Effector memory CD8-positive, alpha-beta T cell (primary cell): Measurements from ENCODE around the gene CD48.
A peak's percentile ranks its signal among the peaks of the same experiment; 100 is the strongest.
"Not testable (repeated sequence)": the region's sequence is repeated elsewhere in the genome, so short reads cannot be mapped to it uniquely, and the experiment has no call there.

ENCODE experiments used
- ATAC-seq: fragments of 150-1000 bp; cut with Tn5 transposase; replicated peaks from 2 replicates; pipeline ENCODE4 v1.10.0; 2021; ENCODE audit warnings: mild to moderate bottlenecking, moderate library complexity
- DNase-seq, 3 experiments: peaks; one replicate each; pipeline ENCODE4 v3.0.0; 2021
- H3K27ac Mint-ChIP-seq, 2 donors: one replicate each; pipeline ENCODE4 v1.8.0; 2022; ENCODE audit warnings: mild to moderate bottlenecking in 2 of 2, mixed read lengths in 2 of 2, moderate library complexity in 2 of 2
- H3K27me3 Mint-ChIP-seq, 2 donors: one replicate each; pipeline ENCODE4 v1.8.0; 2022; ENCODE audit warnings: mixed read lengths in 2 of 2
- H3K36me3 Mint-ChIP-seq: one replicate; pipeline ENCODE4 v1.8.0; 2022; ENCODE audit warnings: mild to moderate bottlenecking, moderate library complexity, mixed read lengths; ENCODE audit not compliant: insufficient read depth
- H3K4me1 Mint-ChIP-seq, 2 donors: one replicate each; pipeline ENCODE4 v1.8.0; 2022; ENCODE audit warnings: low read depth in 2 of 2, mixed read lengths in 2 of 2
- H3K4me3 Mint-ChIP-seq, 2 donors: one replicate each; pipeline ENCODE4 v1.8.0; 2022; ENCODE audit warnings: mild to moderate bottlenecking in 2 of 2, mixed read lengths in 2 of 2, moderate library complexity in 2 of 2
- H3K9me3 Mint-ChIP-seq, 2 donors: one replicate each; pipeline ENCODE4 v1.8.0; 2022; ENCODE audit warnings: mixed read lengths in 2 of 2

Gene CD48

DNA sequence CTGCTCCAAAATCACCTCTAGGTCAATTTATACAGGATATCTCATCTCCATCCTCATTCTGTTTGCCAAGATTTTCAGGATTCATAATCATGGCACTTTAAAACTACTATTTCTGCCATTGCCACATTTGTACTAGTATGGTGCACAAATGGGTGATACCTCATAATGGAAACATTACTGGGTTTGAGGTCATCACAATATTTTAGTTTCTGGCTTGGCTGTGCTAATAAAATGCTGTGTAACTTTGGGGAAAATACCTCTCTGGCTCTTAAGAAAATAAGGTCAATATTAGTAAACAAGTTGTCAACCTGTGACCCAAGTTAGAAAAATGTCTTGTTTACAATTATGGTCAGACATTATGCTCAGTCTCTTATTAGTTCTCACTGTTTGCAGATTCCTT is 22.7 kb upstream of the CD48 start:
- peaks cover 0 to 15% of the 10 kb centered on the region in 2 donors for H3K9me3 Mint-ChIP-seq
- peak overlapping the region; percentile 31 to 59 for H3K4me3 Mint-ChIP-seq
- peaks cover 37 to 40% of the 10 kb centered on the region in 2 donors for H3K4me1 Mint-ChIP-seq
- DNase-seq (no peak), ATAC-seq (no peak)
- H3K27me3 Mint-ChIP-seq, result no peaks in the 10 kb centered on the region
- peak overlapping the region; percentile 0 to 86 for H3K27ac Mint-ChIP-seq
- peaks cover 7% of the 10 kb centered on the region for H3K36me3 Mint-ChIP-seq

DNA sequence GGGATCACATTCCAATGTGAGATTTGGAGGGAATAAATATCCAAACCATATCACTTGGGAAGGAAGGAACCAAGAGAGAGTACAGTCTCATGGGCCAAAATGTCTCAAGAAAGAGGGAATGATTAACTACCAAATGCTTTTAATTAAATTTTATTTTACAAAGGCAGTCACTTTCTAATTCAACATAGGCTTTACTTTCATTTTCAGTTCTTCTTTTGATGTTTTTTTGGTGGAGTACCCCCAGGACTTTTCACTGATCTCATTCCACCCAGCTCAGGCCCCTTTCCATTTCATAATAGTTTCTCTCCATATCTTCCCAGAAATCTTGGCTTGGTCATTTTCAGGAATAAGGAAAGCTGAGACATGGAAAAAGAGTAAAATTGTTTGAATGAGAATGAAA is 22.3 kb upstream of the CD48 start:
- no peak for DNase-seq
- no peak for ATAC-seq
- Mint-ChIP-seq H3K4me3 (peak overlapping the region; percentile 31 to 59), H3K27ac (peak overlapping the region; percentile 0 to 86), H3K4me1 (peaks cover 36 to 40% of the 10 kb centered on the region in 2 donors), H3K36me3 (peaks cover 7% of the 10 kb centered on the region), H3K27me3 (no peaks in the 10 kb centered on the region), H3K9me3 (peaks cover 0 to 15% of the 10 kb centered on the region in 2 donors)

DNA sequence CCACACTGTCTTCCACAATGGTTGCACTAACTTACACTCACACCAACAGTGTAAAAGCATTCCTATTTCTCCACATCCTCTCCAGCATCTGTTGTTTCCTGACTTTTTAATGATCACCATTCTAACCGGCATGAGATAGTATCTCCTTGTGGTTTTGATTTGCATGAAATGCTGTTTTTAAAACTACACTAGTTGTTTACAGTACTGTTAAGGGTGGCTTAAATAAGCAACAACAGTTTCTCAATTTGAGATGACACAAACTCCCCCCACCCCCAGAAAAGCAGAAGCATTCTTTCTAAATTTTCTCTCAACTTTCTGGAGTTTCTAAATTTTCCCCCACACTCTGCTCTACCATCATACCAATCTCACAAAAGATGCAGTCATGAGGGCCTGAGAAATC is 20.4 kb upstream of the CD48 start:
- H3K27ac Mint-ChIP-seq, result peak overlapping the region; percentile 0 to 86
- no peaks in the 10 kb centered on the region for H3K27me3 Mint-ChIP-seq

DNA sequence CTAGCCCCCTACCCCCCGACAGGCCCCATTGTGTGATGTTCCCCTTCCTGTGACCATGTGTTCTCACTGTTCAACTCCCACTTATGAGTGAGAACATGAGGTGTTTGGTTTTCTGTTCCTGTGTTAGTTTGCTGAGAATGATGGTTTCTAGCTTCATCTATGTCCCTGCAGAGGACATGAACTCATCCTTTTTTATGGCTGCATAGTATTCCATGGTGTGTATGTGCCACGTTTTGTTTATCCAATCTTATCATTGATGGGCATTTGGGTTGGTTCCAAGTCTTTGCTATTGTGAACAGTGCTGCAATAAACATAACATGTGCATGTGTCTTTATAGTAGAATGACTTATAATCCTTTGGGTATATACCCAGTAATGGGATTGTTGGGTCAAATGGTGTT is 19.9 kb upstream of the CD48 start:
- DNase-seq, H3K36me3 Mint-ChIP-seq, H3K27me3 Mint-ChIP-seq, ATAC-seq, H3K9me3 Mint-ChIP-seq: not testable (repeated sequence)
- peak overlapping the region in 1 of 2 donors; percentile 21 for H3K4me3 Mint-ChIP-seq
- peaks cover 28 to 30% of the 10 kb centered on the region in 2 donors for H3K4me1 Mint-ChIP-seq
- peak overlapping the region in 1 of 2 donors; percentile 86 for H3K27ac Mint-ChIP-seq

More for the DNA sequence above, 20.4 kb upstream of the CD48 start:
- DNase-seq (no peak), ATAC-seq (no peak)
- peak overlapping the region in 1 of 2 donors; percentile 21 for H3K4me3 Mint-ChIP-seq
- H3K4me1 Mint-ChIP-seq, result peaks cover 28 to 30% of the 10 kb centered on the region in 2 donors
- peaks cover 7% of the 10 kb centered on the region for H3K36me3 Mint-ChIP-seq
- peaks cover 0 to 13% of the 10 kb centered on the region in 2 donors for H3K9me3 Mint-ChIP-seq

DNA sequence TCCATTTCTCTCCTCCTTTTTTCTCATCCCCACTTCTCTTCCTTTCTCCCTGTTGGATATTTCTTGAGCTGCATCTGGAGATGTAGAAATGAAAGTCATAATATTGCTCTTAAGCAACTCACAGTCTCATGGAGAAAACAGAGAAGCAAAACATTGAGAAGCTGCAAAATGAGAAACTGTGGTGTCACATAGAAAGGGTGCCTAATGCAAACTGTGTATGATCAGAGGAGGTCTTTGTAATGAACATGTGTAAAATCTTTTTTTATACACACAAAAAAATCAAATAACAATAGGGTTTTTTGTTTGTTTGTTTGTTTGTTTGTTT is 15.7 kb upstream of the CD48 start:
- no peak overlapping the region for H3K27ac Mint-ChIP-seq
- H3K9me3 Mint-ChIP-seq, result no peaks in the 10 kb centered on the region
- no peak overlapping the region for H3K4me3 Mint-ChIP-seq
- H3K36me3 Mint-ChIP-seq, result no peaks in the 10 kb centered on the region
- no peaks in the 10 kb centered on the region for H3K27me3 Mint-ChIP-seq
- peaks cover 14 to 21% of the 10 kb centered on the region in 2 donors for H3K4me1 Mint-ChIP-seq
- ATAC-seq (no peak), DNase-seq (no peak)

DNA sequence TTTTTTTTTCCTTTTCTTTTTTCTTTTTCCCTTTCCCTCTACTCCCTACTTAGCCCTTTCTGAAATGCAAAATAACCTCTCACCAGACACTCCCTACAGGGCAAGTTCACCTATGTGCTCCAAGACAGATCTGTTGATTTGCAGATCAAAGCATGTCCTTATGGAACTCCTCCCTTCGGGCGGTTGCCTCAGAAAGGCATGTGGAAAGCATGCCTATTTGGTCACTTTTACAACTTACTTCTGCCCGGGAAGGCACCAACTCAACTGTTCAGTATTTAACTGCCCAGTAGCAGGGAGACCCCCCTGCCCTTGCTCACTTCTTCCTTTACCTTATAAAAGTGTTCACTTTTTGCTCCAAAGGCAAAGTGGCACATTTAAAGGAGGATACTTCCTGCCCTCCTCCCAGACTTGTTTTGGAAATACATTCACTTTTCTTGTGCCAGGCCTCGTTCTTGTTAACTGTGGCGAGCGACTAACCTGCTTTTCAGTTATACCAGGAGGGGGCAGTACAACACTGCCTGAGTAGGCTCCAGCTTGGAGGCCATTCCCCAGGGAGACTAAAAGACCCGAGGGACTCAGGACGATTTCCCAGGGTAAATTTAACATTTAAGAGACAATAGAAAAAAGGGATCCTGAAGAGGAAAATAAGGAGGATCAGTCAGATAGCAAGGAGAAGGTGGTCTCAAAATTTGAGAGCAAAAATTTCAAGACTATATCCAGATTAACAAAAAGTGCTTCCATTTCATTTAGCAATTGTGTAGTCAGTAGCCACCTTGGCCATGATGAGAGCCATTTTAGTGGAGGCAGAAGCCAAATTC is 15.1 kb upstream of the CD48 start:
- DNase-seq, result peak; percentile 66 to 72 (median 66)
- Mint-ChIP-seq H3K36me3 (no peaks in the 10 kb centered on the region), H3K4me3 (no peak overlapping the region), H3K27ac (no peak overlapping the region), H3K27me3 (no peaks in the 10 kb centered on the region), H3K9me3 (no peaks in the 10 kb centered on the region), H3K4me1 (peaks cover 10 to 18% of the 10 kb centered on the region in 2 donors)
- peak; percentile 83 for ATAC-seq

DNA sequence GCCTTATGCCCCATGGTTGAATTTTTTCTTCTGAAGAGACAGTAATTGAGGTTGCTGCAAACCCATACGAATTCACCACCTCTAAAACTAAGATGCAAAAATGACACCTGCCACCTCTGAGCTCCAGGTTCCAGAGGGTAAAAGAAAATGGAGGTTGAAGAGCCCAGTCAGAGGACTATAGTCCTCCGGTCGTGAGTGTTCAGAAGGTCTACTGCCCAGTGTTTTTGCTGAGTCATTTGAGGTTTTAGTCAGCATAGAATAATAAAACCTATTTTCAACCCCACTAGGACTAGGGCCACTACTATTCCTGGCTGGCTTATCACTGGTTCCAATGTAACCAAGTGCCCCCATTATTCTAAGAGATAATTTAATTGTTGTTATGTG is 14.5 kb upstream of the CD48 start:
- DNase-seq, result no peak
- no peaks in the 10 kb centered on the region for H3K27me3 Mint-ChIP-seq
- no peak overlapping the region for H3K4me3 Mint-ChIP-seq
- no peak for ATAC-seq
- H3K9me3 Mint-ChIP-seq, result no peaks in the 10 kb centered on the region
- no peaks in the 10 kb centered on the region for H3K36me3 Mint-ChIP-seq
- H3K4me1 Mint-ChIP-seq, result peaks cover 8 to 15% of the 10 kb centered on the region in 2 donors
- H3K27ac Mint-ChIP-seq, result no peak overlapping the region

DNA sequence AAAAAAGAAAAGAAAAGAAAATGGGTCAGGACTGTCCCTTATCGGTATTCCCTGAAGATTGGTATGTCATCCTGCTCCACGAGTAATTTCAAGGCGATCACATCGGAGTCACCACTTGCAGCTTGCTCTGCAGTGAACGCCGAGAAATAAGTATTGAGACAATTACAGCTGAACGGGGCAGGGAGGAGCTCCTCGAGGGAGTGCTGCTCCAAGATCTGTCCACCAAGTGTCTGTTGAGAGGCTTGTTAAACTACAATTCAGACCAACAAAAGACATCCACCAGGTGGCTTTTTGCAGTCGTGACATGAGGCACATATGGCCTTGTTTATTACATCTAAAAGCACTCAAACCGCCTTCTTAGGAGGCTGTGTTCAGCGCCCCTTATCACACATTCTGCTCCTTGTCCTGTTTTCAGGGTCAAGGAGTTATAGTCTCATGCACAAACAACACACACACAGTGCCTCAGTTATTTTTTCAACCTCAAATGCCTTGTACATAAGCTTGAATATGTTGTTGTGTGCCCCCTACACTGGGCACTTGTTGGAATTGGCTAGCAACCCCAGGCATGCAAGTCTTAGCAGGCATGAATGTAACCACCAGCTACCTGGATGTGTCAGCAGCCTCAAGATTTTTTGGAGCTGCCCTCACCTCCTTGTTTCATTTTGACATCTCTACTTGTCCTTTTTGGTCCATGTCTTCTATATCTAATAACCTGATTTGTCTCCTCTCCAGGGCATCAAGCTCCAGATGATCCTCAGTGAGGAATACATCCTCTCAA is 13.0 kb upstream of the CD48 start:
- H3K27me3 Mint-ChIP-seq, result no peaks in the 10 kb centered on the region
- ATAC-seq (no peak), DNase-seq (no peak)
- H3K36me3 Mint-ChIP-seq, result no peaks in the 10 kb centered on the region
- no peak overlapping the region for H3K27ac Mint-ChIP-seq
- H3K4me1 Mint-ChIP-seq, result peaks cover 11 to 22% of the 10 kb centered on the region in 2 donors
- H3K4me3 Mint-ChIP-seq, result no peak overlapping the region
- H3K9me3 Mint-ChIP-seq, result no peaks in the 10 kb centered on the region

DNA sequence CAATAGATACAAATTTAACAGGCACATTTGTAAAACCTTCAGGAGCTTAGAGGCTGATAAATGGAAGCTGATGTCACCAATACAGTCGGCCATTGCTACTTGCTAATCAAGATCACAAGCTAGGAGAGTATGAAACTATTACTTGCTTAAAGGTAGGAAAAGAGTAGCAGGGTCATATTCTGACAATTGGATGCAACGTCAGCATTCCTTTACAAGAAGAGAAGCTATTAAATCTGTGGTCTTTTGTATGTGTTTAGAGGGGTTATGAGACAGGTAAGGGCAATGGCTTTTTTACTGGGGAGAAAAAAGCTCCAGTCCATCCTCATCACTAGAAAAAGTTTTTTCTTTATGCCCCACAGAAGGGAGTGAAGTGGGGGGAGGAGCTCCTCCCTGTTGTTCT is 11.7 kb upstream of the CD48 start:
- no peak for ATAC-seq
- H3K36me3 Mint-ChIP-seq, result no peaks in the 10 kb centered on the region

DNA sequence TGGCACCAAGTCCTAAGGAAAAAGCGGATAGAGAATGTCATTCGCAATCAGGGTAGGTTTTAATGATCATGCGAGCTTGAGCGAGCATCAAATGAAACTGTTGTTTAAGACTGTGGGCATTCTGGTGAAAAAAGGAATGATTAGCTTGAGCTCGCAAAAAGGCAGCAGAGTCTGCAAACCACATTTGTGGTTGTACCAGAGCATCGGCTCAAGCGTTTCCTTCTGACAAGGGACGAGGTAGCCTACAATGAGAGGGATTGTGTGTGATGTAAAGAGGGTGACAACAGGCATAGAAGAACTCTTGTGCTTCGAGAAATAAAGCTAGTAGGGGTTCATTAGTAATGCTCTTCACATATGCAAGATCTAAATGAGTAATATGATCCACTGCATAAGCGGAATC is 11.1 kb upstream of the CD48 start:
- H3K4me1 Mint-ChIP-seq, result peaks cover 20 to 22% of the 10 kb centered on the region in 2 donors
- no peaks in the 10 kb centered on the region for H3K36me3 Mint-ChIP-seq
- no peaks in the 10 kb centered on the region for H3K27me3 Mint-ChIP-seq
- peak overlapping the region; percentile 31 to 61 for H3K4me3 Mint-ChIP-seq
- ATAC-seq (peak; percentile 78), DNase-seq (peak in 1 of 3 experiments; percentile 23)
- H3K9me3 Mint-ChIP-seq, result no peaks in the 10 kb centered on the region
- H3K27ac Mint-ChIP-seq, result peak overlapping the region; percentile 12 to 77

More for the DNA sequence above, 11.7 kb upstream of the CD48 start:
- H3K9me3 Mint-ChIP-seq, result no peaks in the 10 kb centered on the region
- H3K27ac Mint-ChIP-seq, result peak overlapping the region in 1 of 2 donors; percentile 77
- H3K4me1 Mint-ChIP-seq, result peaks cover 14 to 22% of the 10 kb centered on the region in 2 donors
- no peaks in the 10 kb centered on the region for H3K27me3 Mint-ChIP-seq
- no peak overlapping the region for H3K4me3 Mint-ChIP-seq
- DNase-seq, result no peak

DNA sequence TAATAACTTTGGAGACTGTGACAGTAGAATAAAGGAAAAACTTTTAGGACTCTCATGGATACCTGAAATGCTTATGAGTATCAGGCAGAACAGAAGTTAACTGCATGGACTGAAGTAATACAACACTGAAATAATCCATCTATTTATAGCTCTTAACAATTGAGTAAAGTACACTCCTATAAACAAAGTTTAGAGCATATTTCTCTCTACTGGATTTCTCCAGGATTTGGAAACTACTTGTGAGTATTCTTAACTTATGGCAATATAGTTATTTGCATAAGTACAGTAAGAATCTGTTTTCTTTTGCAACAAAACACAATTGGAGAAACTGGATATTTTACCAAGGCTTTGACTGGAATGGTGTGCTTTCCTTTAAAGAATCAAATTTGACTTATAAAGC is 9.9 kb upstream of the CD48 start:
- ATAC-seq, result no peak
- no peak for DNase-seq

DNA sequence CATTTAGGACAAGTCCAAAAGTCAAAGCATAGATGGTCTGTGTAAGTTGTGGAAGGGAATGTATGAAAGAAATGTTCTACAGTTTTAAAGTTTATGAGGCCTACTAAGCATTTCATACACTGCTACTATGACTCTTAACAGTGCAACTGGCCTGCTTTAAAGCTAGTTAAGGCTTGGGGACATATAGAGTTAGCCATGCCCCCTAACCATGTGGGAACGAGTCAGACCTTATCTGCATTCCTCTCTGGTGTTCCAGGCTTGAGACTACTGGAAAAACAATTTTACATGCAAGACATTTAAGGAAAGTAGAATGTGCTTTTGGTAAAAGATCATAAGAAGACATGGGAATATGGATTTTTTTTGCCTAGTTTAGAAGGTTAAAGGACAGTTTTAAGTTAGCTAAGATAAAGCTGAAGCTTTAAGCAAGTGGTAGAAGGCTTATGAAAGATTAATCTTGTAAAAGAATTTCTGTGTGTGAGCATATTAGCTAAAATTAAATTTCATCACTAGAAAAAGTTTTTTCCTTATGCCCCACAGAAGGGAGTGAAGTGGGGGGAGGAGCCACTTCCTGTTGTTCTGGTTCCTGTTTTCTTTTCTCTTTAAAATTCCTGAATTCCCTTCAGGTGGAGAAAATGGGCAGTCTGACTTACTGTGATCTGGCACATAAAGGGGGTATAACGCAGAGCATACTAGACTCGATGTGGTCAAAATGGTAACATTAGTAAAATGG is 8.9 kb upstream of the CD48 start:
- no peak for ATAC-seq
- H3K27ac Mint-ChIP-seq, result peak overlapping the region in 1 of 2 donors; percentile 52
- H3K9me3 Mint-ChIP-seq, result no peaks in the 10 kb centered on the region
- peaks cover 27 to 28% of the 10 kb centered on the region in 2 donors for H3K4me1 Mint-ChIP-seq
- no peaks in the 10 kb centered on the region for H3K36me3 Mint-ChIP-seq
- no peak overlapping the region for H3K4me3 Mint-ChIP-seq
- H3K27me3 Mint-ChIP-seq, result no peaks in the 10 kb centered on the region
- no peak for DNase-seq

More for the DNA sequence above, 9.9 kb upstream of the CD48 start:
- Mint-ChIP-seq H3K4me3 (no peak overlapping the region), H3K36me3 (no peaks in the 10 kb centered on the region), H3K27me3 (no peaks in the 10 kb centered on the region), H3K27ac (no peak overlapping the region), H3K9me3 (no peaks in the 10 kb centered on the region), H3K4me1 (peaks cover 25 to 26% of the 10 kb centered on the region in 2 donors)

DNA sequence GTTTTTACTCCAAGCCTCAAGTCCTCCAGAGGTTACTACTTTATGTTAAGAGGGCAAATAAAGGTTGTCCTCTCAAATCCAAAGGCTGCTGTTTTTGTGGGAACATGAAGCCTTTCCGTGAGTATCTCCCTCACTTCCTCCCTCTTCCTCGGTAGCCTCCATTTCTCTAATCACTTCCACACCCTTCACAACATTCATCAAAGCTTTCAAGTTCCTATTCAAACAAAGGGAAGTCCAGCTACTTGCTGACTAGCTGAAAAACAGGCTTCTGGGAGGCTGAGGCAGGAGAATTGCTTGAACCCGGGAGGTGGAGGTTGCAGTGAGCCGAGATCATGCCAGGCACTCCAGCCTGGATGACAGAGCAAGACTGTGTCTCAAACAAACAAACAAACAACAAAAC is 6.6 kb upstream of the CD48 start:
- ATAC-seq (no peak), DNase-seq (no peak)
- Mint-ChIP-seq H3K27me3 (no peaks in the 10 kb centered on the region), H3K4me3 (no peak overlapping the region), H3K9me3 (no peaks in the 10 kb centered on the region), H3K4me1 (peaks cover 28 to 33% of the 10 kb centered on the region in 2 donors), H3K36me3 (no peaks in the 10 kb centered on the region), H3K27ac (no peak overlapping the region)
